ENCODE measurements around the gene GDF9.

Gene GDF9

GRCh38 chr5:132840896-132841295, 25.4 kb downstream of the GDF9 start:
- no peak for DNase-seq (ENCODE audit: low read depth)

GRCh38 chr5:132840313-132840712, 26.0 kb downstream of the GDF9 start:
- H3K4me3 ChIP-seq (ENCODE audit: control insufficient read depth, low read depth, low read length), result no peak overlapping the region
- no peak for TF ChIP-seq CTCF (IDR thresholded peaks at IDR 0.05; ENCODE audit: control insufficient read depth, insufficient read depth, low read depth, low read length, missing control alignments)

More at GRCh38 chr5:132840896-132841295, 25.4 kb downstream of the GDF9 start:
- no peak for TF ChIP-seq CTCF (IDR thresholded peaks at IDR 0.05; ENCODE audit: control insufficient read depth, insufficient read depth, low read depth, low read length, missing control alignments)
- no peak overlapping the region for H3K4me3 ChIP-seq (ENCODE audit: control insufficient read depth, low read depth, low read length)

GRCh38 chr5:132839426-132840301, 26.6 kb downstream of the GDF9 start:
- no peak for TF ChIP-seq CTCF (IDR thresholded peaks at IDR 0.05; ENCODE audit: control insufficient read depth, insufficient read depth, low read depth, low read length, missing control alignments)
- no peak overlapping the region for H3K4me3 ChIP-seq (ENCODE audit: control insufficient read depth, low read depth, low read length)
- peak; percentile 50 for DNase-seq (ENCODE audit: low read depth)

More at GRCh38 chr5:132840313-132840712, 26.0 kb downstream of the GDF9 start:
- DNase-seq (ENCODE audit: low read depth), result no peak

GRCh38 chr5:132838516-132839282, 27.6 kb downstream of the GDF9 start:
- no peak for TF ChIP-seq CTCF (IDR thresholded peaks at IDR 0.05; ENCODE audit: control insufficient read depth, insufficient read depth, low read depth, low read length, missing control alignments)
- no peak for DNase-seq (ENCODE audit: low read depth)
- H3K4me3 ChIP-seq (ENCODE audit: control insufficient read depth, low read depth, low read length), result no peak overlapping the region

GRCh38 chr5:132837868-132838267, 28.4 kb downstream of the GDF9 start:
- no peak for DNase-seq (ENCODE audit: low read depth)
- no peak for TF ChIP-seq CTCF (IDR thresholded peaks at IDR 0.05; ENCODE audit: control insufficient read depth, insufficient read depth, low read depth, low read length, missing control alignments)
- no peak overlapping the region for H3K4me3 ChIP-seq (ENCODE audit: control insufficient read depth, low read depth, low read length)

- H3K4me3 ChIP-seq (ENCODE audit: control insufficient read depth, low read depth, low read length), result no peak overlapping the region
- TF ChIP-seq CTCF (IDR thresholded peaks at IDR 0.05; ENCODE audit: control insufficient read depth, insufficient read depth, low read depth, low read length, missing control alignments), result no peak
- DNase-seq (ENCODE audit: low read depth), result no peak
These were observed 29.4 kb downstream of the GDF9 start for GRCh38 chr5:132836852-132837251.

Measured in AG09309 (cell line).